ENCODE data around the gene AGMAT.

AGMAT gene

DNA sequence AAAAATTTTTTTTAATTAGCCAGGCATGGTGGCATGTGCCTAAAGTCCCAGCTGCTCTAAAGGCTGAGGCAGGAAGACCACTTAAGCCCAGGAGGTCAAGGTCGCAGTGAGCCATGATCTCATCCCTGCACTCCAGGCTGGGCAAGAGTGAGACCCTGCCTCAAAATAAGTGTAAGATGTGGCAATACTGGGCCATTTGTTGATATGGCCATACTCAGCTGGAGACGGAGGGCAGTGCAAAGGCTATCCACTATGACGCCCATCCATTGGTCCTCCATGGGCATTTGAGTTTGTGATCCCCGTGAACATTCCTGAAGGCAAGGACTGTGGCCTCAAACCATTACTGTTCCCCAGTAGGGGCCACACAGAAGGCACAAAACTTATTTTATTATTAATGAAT, 62.3 kb downstream of the AGMAT start:
- DNase-seq = no peak
